ENCODE data around the gene NCKAP5.

DNA sequence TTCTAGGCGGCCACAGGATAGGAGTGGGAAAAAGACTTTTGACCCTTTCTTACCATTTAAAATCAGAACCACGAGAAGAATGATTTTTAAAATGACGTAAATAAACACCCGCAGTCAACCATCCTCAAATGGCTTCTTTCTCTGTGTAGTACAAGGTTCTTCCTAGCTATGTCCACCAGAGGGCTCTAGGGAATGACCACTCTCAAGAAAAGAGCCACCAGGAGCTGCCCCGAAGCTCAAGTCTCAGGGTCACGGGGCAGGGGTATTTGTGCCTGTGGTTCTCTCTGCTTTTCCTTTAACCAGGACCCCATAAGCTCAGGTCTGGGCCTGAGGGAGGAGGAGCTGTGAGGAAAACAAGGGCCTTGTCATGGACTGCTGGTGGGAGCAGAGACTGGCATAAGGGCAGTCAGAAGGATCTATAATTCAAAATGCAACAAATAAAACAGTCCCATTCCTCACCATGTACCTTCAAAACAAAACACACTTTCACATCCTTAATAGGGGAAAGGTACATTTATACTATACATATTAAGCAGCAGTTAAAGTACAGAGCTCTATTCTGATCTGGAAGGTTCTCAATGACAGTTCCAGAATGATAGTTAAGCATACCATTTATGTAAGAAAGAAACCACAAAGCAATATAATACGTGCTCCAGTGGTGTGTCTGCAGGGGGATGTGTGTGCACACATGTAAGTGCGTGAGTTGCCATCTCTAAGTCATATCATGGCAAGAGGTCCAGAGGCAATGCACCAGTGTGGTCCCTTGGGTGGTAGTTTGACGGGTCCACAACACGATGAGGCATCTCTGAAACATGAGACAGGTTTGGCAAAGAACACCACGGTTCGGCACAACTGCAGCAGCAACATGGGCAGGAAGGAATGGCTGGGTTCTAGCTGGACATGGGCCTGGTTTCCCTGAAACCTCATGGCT is 916.9 kb downstream of the NCKAP5 start:
- TF ChIP-seq YY1 (IDR thresholded peaks at IDR 0.05; ENCODE audit: insufficient read depth, insufficient read length) = no peak
- no peak for TF ChIP-seq ZNF274 (IDR thresholded peaks at IDR 0.05; ENCODE audit: low read depth, low read length)
- no peak for TF ChIP-seq SUZ12 (IDR thresholded peaks at IDR 0.05; ENCODE audit: extremely low read depth, insufficient read depth, insufficient read length)

Measured in NT2/D1 (cell line).